Measurements from ENCODE around the gene NT5C. TPM values are rescaled to one million over a fixed set of nuclear protein-coding genes. Genes with fewer than 3 reads are reported as not detected.

The NT5C gene
- total and polyA plus RNA-seq, 4 donors, result 13.6 to 27.2 (median 24.5) TPM

DNA sequence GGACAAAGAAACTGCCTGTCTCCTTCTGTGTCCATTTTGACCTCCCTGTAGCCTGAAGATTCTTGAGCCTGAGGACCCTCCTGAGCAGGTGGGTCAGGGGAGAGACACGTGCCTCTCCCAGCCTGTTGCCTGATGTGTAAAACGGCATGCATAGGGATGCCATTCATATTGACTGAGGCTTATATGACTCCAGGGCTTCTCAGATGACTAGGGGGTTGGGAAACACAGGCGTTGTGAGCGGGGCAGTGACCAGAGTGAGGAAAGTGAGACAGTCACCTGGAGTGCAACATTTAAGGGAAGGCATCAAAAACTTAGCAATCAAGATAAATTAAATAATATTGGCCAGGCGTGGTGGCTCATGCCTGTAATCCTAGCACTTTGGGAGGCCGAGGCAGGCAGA, 48.9 kb downstream of the NT5C start:
- 84% methylated on average over 6 of the region's 6 CpGs for WGBS
- DNase-seq (ENCODE audit: low spot score), result no peak
- H3K4me1 ChIP-seq (ENCODE audit: control insufficient read depth in 4 of 4, insufficient read depth in 4 of 4, low read length in 3 of 4), result peaks cover 17 to 57% (median 46%) of the 10 kb centered on the region in 4 donors
- no peak overlapping the region for H3K9ac ChIP-seq (ENCODE audit: low read depth in 1 of 2, low read length in 2 of 2)
- TF ChIP-seq FOXA2 (IDR thresholded peaks at IDR 0.05) (no peak), FOXA1 (IDR thresholded peaks at IDR 0.05) (no peak), SP1 (IDR thresholded peaks at IDR 0.05) (no peak), RXRA (IDR thresholded peaks at IDR 0.05) (no peak), EGR1 (IDR thresholded peaks at IDR 0.05; ENCODE audit: low read depth in 2 of 2) (no peak), GABPA (IDR thresholded peaks at IDR 0.05 in 1 of 2, conservative IDR thresholded peaks at IDR 0.05 in 1 of 2) (no peak), JUND (IDR thresholded peaks at IDR 0.05) (no peak), TAF1 (conservative IDR thresholded peaks at IDR 0.05) (no peak), NR2F2 (IDR thresholded peaks at IDR 0.05) (no peak)
- TF ChIP-seq, protein P1, sequence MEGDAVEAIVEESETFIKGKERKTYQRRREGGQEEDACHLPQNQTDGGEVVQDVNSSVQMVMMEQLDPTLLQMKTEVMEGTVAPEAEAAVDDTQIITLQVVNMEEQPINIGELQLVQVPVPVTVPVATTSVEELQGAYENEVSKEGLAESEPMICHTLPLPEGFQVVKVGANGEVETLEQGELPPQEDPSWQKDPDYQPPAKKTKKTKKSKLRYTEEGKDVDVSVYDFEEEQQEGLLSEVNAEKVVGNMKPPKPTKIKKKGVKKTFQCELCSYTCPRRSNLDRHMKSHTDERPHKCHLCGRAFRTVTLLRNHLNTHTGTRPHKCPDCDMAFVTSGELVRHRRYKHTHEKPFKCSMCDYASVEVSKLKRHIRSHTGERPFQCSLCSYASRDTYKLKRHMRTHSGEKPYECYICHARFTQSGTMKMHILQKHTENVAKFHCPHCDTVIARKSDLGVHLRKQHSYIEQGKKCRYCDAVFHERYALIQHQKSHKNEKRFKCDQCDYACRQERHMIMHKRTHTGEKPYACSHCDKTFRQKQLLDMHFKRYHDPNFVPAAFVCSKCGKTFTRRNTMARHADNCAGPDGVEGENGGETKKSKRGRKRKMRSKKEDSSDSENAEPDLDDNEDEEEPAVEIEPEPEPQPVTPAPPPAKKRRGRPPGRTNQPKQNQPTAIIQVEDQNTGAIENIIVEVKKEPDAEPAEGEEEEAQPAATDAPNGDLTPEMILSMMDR (IDR thresholded peaks at IDR 0.05; ENCODE audit: low read depth, low read length, missing input control), result no peak
- TF ChIP-seq, protein P2, sequence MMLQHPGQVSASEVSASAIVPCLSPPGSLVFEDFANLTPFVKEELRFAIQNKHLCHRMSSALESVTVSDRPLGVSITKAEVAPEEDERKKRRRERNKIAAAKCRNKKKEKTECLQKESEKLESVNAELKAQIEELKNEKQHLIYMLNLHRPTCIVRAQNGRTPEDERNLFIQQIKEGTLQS (IDR thresholded peaks at IDR 0.05), result no peak
- TF ChIP-seq, protein P3, sequence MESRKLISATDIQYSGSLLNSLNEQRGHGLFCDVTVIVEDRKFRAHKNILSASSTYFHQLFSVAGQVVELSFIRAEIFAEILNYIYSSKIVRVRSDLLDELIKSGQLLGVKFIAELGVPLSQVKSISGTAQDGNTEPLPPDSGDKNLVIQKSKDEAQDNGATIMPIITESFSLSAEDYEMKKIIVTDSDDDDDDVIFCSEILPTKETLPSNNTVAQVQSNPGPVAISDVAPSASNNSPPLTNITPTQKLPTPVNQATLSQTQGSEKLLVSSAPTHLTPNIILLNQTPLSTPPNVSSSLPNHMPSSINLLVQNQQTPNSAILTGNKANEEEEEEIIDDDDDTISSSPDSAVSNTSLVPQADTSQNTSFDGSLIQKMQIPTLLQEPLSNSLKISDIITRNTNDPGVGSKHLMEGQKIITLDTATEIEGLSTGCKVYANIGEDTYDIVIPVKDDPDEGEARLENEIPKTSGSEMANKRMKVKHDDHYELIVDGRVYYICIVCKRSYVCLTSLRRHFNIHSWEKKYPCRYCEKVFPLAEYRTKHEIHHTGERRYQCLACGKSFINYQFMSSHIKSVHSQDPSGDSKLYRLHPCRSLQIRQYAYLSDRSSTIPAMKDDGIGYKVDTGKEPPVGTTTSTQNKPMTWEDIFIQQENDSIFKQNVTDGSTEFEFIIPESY (IDR thresholded peaks at IDR 0.05), result no peak
- H3K9me3 ChIP-seq (ENCODE audit: control insufficient read depth in 4 of 4, low read length in 3 of 4), result no peaks in the 10 kb centered on the region
- no peak overlapping the region for H3K27ac ChIP-seq (ENCODE audit: low read depth in 1 of 2, low read length in 2 of 2)
- no peaks in the 10 kb centered on the region for H3K27me3 ChIP-seq (ENCODE audit: control insufficient read depth in 4 of 4, insufficient read depth in 4 of 4, low read length in 3 of 4)
- H3K4me3 ChIP-seq (ENCODE audit: low read depth in 1 of 3, low read length in 3 of 3), result no peak overlapping the region
- H3K36me3 ChIP-seq (ENCODE audit: control insufficient read depth in 4 of 4, insufficient read depth in 3 of 4, low read depth in 1 of 4, low read length in 3 of 4), result no peaks in the 10 kb centered on the region

DNA sequence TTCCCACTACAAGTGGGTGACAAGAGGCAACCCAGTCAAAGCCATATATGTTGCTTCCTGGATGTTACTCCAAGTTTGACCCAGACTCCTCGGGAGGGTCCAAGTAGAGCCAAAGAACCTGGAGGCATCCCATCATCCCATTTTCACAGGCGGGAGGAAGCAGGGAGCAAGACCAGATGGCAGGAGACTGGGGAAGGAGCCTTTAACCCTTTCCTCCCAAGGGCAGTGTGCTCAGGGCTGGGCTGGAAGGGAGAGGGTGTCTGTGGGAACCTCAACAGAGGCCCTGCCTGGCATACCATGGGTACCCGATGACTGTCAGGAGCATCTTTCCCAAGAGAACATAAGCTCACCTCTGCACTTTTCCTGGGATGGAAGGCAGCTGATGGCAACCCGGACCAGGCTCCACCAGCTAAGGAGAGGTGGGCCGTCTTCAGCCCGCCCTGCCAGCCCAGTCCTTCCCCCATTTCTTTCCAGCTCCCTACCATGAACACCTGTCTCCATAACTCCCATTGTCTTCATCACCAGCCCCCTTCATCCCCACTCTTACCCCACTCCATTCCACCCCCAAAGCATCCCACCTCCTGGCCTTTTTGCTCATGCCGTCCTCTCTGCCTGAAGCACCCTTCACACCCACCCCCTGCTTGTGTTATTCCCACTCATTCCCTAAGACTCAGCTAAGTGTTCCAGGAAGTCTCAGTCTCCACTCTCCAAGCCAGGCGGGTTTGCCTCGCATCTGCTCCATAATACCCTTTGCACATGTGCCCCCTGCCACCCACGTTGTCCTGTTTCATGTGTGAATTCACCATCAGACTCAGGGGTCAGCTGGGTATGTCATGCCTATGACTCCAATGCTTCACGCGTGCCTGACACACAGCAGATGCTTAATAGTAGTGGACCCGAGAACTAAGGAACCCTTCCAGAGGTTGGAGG, 49.7 kb downstream of the NT5C start:
- Histone ChIP-seq H3K4me1 (ENCODE audit: control insufficient read depth in 4 of 4, insufficient read depth in 4 of 4, low read length in 3 of 4) (peaks cover 12 to 59% (median 46%) of the 10 kb centered on the region in 4 donors), H3K27ac (ENCODE audit: low read depth in 1 of 2, low read length in 2 of 2) (no peak overlapping the region), H3K9ac (ENCODE audit: low read depth in 1 of 2, low read length in 2 of 2) (no peak overlapping the region), H3K36me3 (ENCODE audit: control insufficient read depth in 4 of 4, insufficient read depth in 3 of 4, low read depth in 1 of 4, low read length in 3 of 4) (no peaks in the 10 kb centered on the region), H3K9me3 (ENCODE audit: control insufficient read depth in 4 of 4, low read length in 3 of 4) (no peaks in the 10 kb centered on the region), H3K4me3 (ENCODE audit: low read depth in 1 of 3, low read length in 3 of 3) (no peak overlapping the region), H3K27me3 (ENCODE audit: control insufficient read depth in 4 of 4, insufficient read depth in 4 of 4, low read length in 3 of 4) (no peaks in the 10 kb centered on the region)
- WGBS, result 91% methylated on average over 13 of the region's 13 CpGs
- no peak for DNase-seq (ENCODE audit: low spot score)
- TF ChIP-seq, protein P3 (IDR thresholded peaks at IDR 0.05), result no peak
- no peak for TF ChIP-seq EGR1 (IDR thresholded peaks at IDR 0.05; ENCODE audit: low read depth in 2 of 2)
- TF ChIP-seq HNF4A (conservative IDR thresholded peaks at IDR 0.05), result no peak
- TF ChIP-seq, protein P1 (IDR thresholded peaks at IDR 0.05; ENCODE audit: low read depth, low read length, missing input control), result no peak
- no peak for TF ChIP-seq FOXA2 (IDR thresholded peaks at IDR 0.05)
- TF ChIP-seq GABPA (IDR thresholded peaks at IDR 0.05 in 1 of 2, conservative IDR thresholded peaks at IDR 0.05 in 1 of 2), result no peak
- no peak for TF ChIP-seq RAD21 (IDR thresholded peaks at IDR 0.05)
- TF ChIP-seq, protein P4, sequence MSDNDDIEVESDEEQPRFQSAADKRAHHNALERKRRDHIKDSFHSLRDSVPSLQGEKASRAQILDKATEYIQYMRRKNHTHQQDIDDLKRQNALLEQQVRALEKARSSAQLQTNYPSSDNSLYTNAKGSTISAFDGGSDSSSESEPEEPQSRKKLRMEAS (IDR thresholded peaks at IDR 0.05), result no peak
- TF ChIP-seq HNF4G (IDR thresholded peaks at IDR 0.05), result no peak
- no peak for TF ChIP-seq YY1 (IDR thresholded peaks at IDR 0.05)
- TF ChIP-seq, protein P2 (IDR thresholded peaks at IDR 0.05), result no peak
- TF ChIP-seq JUND (IDR thresholded peaks at IDR 0.05), result no peak

Data from liver (tissue), 9 donors.